ENCODE measurements around the gene TTC28.

The TTC28 gene

DNA sequence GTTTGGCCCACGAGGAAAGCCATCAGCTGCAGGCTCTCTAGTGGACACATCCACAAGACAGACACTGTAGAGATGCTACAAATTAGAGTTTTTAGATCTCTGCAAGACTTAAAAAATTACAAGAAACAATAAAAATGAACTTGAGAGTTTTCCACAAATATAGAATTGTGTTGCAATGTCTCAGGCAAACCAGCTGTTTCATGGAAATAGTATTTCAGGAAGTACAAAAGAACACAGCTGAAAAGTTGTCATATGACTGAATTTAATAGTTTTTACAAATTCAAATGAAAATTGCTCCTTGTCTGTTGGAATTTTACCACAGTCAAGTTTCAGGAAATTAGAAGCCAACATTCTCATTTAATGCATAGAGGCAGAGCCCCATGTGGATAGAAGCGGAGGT, 576.0 kb downstream of the TTC28 start:
- Histone ChIP-seq H3K9me2 (replicated peaks; ENCODE audit: low read depth, low read length) (no peaks in the 10 kb centered on the region), H3K9ac (ENCODE audit: low read depth, low read length, poor library complexity, severe bottlenecking) (no peak overlapping the region), H3K9me3 (ENCODE audit: insufficient read depth, low read depth, low read length) (no peaks in the 10 kb centered on the region), H3K4me2 (ENCODE audit: low read depth, low read length, poor library complexity, severe bottlenecking) (no peak overlapping the region), H3K27me3 (ENCODE audit: insufficient read depth, low read length, poor library complexity, severe bottlenecking) (no peaks in the 10 kb centered on the region), H3K36me3 (ENCODE audit: insufficient read depth, low read length) (peaks cover 87% of the 10 kb centered on the region), H4K20me1 (ENCODE audit: insufficient read depth, low read length, poor library complexity, severe bottlenecking) (no peaks in the 10 kb centered on the region), H3K79me2 (ENCODE audit: insufficient read depth, low read length) (peaks cover 16% of the 10 kb centered on the region), H3K4me3 (ENCODE audit: low read length, poor library complexity, severe bottlenecking) (no peak overlapping the region), H3K4me1 (ENCODE audit: insufficient read depth, low read length, poor library complexity, severe bottlenecking) (peaks cover 21% of the 10 kb centered on the region), H2AFZ (ENCODE audit: low read length) (no peak overlapping the region), H3F3A (ENCODE audit: low read depth) (no peaks in the 10 kb centered on the region)
- TF ChIP-seq, protein P1, sequence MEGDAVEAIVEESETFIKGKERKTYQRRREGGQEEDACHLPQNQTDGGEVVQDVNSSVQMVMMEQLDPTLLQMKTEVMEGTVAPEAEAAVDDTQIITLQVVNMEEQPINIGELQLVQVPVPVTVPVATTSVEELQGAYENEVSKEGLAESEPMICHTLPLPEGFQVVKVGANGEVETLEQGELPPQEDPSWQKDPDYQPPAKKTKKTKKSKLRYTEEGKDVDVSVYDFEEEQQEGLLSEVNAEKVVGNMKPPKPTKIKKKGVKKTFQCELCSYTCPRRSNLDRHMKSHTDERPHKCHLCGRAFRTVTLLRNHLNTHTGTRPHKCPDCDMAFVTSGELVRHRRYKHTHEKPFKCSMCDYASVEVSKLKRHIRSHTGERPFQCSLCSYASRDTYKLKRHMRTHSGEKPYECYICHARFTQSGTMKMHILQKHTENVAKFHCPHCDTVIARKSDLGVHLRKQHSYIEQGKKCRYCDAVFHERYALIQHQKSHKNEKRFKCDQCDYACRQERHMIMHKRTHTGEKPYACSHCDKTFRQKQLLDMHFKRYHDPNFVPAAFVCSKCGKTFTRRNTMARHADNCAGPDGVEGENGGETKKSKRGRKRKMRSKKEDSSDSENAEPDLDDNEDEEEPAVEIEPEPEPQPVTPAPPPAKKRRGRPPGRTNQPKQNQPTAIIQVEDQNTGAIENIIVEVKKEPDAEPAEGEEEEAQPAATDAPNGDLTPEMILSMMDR (conservative IDR thresholded peaks at IDR 0.05; ENCODE audit: low read length): no peak
- no peak for TF ChIP-seq EZH2phosphoT487 (IDR thresholded peaks at IDR 0.05; ENCODE audit: borderline replicate concordance)

DNA sequence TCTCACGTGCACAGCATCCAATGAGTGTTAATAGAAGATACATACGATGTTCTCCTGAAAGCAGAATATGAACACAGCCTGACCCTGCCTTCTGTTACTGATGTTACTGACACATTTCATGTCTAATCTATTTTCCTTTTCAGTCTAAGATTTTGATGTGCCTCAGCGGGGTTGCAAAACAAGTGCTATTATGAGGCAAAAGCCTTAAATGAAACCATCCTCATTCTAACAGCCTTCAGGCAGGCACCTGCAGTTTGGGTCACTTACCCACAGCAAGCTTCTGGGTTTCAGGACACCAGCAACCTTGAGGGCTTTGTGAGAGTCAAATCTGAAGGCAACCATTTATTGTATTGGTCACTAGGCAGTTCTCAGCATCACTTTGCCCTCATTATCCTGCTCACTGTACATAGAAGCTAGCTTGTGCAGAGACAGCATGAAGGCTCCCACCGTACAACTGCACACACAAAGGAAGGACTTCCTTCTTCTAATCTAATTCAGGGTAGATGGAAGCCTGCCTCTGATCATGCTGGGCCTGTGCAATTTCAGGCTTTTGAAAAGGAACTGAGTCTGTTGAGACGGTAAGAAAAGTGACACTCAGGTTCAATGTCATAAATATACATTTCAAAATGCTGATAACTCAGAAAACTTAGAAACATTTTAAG, 577.4 kb downstream of the TTC28 start:
- peaks cover 21% of the 10 kb centered on the region for H3K4me1 ChIP-seq (ENCODE audit: insufficient read depth, low read length, poor library complexity, severe bottlenecking)
- H4K20me1 ChIP-seq (ENCODE audit: insufficient read depth, low read length, poor library complexity, severe bottlenecking): no peaks in the 10 kb centered on the region
- H3K4me3 ChIP-seq (ENCODE audit: low read length, poor library complexity, severe bottlenecking): no peak overlapping the region
- H3K9me3 ChIP-seq (ENCODE audit: insufficient read depth, low read depth, low read length): no peaks in the 10 kb centered on the region
- peaks cover 10% of the 10 kb centered on the region for H3K79me2 ChIP-seq (ENCODE audit: insufficient read depth, low read length)
- no peaks in the 10 kb centered on the region for H3F3A ChIP-seq (ENCODE audit: low read depth)
- peaks cover 89% of the 10 kb centered on the region for H3K36me3 ChIP-seq (ENCODE audit: insufficient read depth, low read length)
- no peak overlapping the region for H3K9ac ChIP-seq (ENCODE audit: low read depth, low read length, poor library complexity, severe bottlenecking)
- H3K27me3 ChIP-seq (ENCODE audit: insufficient read depth, low read length, poor library complexity, severe bottlenecking): no peaks in the 10 kb centered on the region
- no peak for TF ChIP-seq EZH2phosphoT487 (IDR thresholded peaks at IDR 0.05; ENCODE audit: borderline replicate concordance)
- TF ChIP-seq, protein P1 (conservative IDR thresholded peaks at IDR 0.05; ENCODE audit: low read length): no peak
- no peak overlapping the region for H2AFZ ChIP-seq (ENCODE audit: low read length)
- H3K4me2 ChIP-seq (ENCODE audit: low read depth, low read length, poor library complexity, severe bottlenecking): no peak overlapping the region
- no peaks in the 10 kb centered on the region for H3K9me2 ChIP-seq (replicated peaks; ENCODE audit: low read depth, low read length)

DNA sequence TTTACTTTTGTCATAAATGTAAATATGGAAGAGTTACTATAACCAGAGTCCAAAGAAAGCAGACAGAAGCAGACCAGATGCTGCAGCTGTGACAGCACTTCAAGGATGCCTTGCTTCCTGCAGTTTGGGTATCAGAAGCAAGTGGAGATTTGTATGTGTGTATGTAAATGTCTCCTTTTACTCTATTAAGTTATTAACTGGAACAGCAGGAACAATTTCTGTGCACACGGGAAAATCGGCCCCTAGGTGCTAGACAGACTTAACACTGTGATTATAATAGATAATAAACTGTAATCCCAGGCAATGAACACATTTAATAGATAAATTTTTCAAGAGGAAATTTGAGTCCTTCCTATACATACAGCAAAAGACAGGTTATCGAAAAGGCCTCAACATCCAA, 582.0 kb downstream of the TTC28 start:
- H2AFZ ChIP-seq (ENCODE audit: low read length): no peak overlapping the region
- H3K9me2 ChIP-seq (replicated peaks; ENCODE audit: low read depth, low read length): no peaks in the 10 kb centered on the region
- no peak overlapping the region for H3K4me3 ChIP-seq (ENCODE audit: low read length, poor library complexity, severe bottlenecking)
- H3F3A ChIP-seq (ENCODE audit: low read depth): no peaks in the 10 kb centered on the region
- H3K4me1 ChIP-seq (ENCODE audit: insufficient read depth, low read length, poor library complexity, severe bottlenecking): no peaks in the 10 kb centered on the region
- H3K4me2 ChIP-seq (ENCODE audit: low read depth, low read length, poor library complexity, severe bottlenecking): no peak overlapping the region
- no peaks in the 10 kb centered on the region for H3K9me3 ChIP-seq (ENCODE audit: insufficient read depth, low read depth, low read length)
- no peaks in the 10 kb centered on the region for H3K27me3 ChIP-seq (ENCODE audit: insufficient read depth, low read length, poor library complexity, severe bottlenecking)
- TF ChIP-seq, protein P1 (conservative IDR thresholded peaks at IDR 0.05; ENCODE audit: low read length): no peak
- TF ChIP-seq EZH2phosphoT487 (IDR thresholded peaks at IDR 0.05; ENCODE audit: borderline replicate concordance): no peak
- H3K36me3 ChIP-seq (ENCODE audit: insufficient read depth, low read length): peaks cover 94% of the 10 kb centered on the region
- no peaks in the 10 kb centered on the region for H4K20me1 ChIP-seq (ENCODE audit: insufficient read depth, low read length, poor library complexity, severe bottlenecking)
- no peak overlapping the region for H3K9ac ChIP-seq (ENCODE audit: low read depth, low read length, poor library complexity, severe bottlenecking)
- H3K79me2 ChIP-seq (ENCODE audit: insufficient read depth, low read length): no peaks in the 10 kb centered on the region

Measured in Loucy (cell line).